Activated CD4-positive, alpha-beta T cell treated with anti-CD3 and anti-CD28 coated beads, Interleukin-2, amount 50 U/mL, for 1 hour (primary cell): Measurements from ENCODE around the gene RRAD.

Experiments used
- DNase-seq: peaks from one replicate; pipeline ENCODE4 v3.0.0-alpha.2; 2020

Gene RRAD

DNA sequence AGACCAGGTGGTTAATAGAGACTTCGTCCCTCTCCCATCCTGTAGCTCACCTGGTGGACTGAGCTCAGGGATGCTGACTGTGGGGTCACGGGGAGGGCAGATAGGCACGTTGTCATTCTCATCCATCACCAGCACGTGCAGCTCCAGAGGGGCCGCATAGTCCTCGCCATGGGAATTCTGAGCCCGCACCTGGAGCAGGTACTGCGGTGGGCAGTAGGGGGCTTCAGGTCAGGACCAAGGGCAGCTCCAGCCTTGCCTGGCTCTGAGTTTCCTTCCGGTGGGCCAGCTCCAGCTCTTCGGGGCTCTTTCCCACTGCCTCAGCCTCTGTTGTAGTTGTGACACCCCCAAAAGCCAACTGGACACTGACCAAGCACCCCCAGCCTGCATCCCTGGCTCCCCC lies 12.3 kb downstream of the RRAD start:
- DNase-seq: no peak

DNA sequence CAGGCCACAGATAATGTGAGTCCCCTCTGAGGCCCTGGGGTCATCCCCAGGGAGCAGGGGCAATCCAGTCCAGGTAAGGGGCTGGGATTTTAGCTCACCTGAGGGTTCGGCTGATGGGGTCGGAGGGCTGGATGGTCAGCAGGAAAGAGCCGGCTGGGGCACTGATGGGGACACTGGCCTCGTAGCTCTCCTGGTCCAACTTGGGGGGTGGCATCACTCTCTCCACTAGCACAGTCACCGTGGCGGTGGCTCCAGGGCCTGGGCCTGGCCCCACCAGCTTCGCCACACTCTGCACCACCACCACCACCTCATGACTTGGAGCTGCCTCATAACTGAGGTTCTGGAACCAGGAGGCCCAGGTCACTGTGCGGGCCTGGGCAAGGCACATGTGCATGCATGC lies 13.5 kb downstream of the RRAD start:
- no peak for DNase-seq

DNA sequence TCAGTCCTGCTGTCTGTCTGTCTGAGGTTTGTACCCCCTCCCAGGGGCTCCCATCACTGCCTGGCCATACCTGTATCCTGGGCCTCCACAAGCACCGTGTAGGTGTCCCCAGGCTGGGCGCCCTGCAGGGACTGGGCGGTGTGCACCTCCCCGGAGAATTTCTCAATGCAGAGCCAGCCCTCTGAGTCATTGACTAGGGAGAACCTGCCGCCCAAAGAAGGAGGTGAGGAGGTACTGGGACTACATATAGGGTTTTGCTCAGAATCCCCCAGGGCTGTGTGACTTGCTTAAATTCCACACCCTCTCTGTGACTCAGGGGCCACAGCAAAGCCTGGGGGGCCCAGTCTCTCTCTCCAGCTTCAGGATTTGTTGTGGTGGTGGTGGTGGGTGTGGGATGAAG lies 14.2 kb downstream of the RRAD start:
- DNase-seq: no peak

DNA sequence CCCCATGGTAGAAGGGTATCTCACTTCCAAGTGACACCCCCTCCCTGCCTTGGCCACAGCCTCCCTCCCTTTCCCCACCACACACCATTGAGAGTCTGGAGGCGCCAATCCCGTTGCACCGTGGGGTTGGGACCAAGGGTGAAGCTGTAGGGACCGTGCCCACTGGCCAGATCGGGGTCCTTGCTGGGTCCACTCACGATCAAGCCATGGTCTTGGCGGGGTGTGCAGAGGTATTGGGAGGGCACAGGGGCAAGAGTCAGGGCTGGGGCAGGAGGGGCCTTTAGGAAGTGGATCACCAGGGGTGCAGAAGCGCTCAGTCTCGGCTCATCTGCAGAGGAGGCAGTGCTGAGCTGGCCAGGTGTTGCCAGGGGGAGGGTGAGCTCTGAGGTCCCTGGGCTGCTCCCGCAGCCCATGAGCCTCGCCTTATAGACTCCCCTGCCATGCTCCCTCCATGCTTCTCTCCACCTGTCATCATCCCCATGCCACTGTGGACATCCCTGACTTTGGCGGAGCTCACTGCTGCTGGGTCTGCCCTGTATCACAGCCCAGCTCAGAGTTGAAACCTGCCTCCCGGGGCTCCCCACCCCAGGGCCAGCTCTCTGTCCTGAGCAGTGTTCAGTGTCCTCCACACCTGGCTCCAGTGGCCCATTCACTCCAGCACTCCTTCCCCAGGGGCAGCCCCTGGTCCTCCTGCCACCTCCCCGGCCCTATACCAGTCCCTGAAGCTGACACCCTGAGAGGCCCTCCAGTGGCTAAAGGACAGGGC lies 15.0 kb downstream of the RRAD start:
- no peak for DNase-seq

DNA sequence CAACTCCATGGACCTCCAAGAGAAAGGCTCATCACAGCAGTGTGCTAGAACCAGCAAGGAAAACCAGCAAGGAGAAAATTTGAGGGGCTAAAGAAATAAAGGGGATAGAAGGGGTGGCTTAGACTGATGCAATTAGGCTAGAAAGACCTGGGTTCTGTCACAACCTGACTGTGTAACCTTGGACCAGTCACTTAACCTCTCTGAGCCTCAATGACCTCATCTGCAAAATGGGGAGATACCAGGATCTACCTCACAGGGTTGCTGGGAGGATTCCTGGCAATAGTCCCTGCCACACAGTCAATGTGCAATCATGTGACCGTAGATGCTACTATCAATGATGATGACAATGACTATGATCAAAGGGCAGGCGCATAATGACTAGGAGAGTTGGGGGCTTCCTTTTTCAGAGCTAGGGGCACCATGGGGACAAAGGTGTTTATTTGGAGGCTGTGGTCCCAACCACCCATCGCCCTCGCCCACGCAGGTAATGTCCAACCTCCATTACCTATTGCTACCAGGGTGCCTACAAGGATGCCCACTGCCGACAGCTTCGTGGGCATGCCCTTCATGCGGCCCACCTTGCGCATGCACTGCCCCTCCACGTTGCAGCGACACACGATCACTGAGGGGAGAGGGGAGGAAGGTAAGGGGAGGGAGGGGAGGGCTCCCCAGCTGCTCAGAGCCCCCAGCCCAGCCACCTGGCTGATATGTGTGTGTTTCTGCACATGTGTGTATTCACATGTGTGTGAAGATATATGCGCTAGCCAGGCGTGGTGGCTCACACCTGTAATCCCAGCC lies 16.4 kb downstream of the RRAD start:
- no peak for DNase-seq

DNA sequence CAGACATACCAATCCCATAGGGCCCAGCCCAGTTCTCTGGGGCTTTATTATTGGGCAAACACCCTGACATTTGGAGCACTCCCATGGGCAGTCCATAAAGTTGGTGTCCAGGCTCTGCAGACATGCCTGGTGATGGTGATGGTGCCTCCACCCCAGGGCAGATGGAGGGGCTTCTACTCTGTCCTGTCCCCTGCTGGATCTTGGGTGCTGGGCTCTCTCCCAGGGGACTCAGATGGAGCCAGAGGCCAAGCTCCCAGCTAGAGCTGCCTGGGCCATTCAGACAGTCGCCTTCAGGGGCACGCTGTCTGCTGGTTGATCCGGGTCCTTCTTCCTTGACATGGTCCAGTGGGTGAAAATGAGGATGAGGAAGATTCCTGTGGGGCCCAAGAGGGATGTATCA lies 17.2 kb downstream of the RRAD start:
- DNase-seq: no peak

DNA sequence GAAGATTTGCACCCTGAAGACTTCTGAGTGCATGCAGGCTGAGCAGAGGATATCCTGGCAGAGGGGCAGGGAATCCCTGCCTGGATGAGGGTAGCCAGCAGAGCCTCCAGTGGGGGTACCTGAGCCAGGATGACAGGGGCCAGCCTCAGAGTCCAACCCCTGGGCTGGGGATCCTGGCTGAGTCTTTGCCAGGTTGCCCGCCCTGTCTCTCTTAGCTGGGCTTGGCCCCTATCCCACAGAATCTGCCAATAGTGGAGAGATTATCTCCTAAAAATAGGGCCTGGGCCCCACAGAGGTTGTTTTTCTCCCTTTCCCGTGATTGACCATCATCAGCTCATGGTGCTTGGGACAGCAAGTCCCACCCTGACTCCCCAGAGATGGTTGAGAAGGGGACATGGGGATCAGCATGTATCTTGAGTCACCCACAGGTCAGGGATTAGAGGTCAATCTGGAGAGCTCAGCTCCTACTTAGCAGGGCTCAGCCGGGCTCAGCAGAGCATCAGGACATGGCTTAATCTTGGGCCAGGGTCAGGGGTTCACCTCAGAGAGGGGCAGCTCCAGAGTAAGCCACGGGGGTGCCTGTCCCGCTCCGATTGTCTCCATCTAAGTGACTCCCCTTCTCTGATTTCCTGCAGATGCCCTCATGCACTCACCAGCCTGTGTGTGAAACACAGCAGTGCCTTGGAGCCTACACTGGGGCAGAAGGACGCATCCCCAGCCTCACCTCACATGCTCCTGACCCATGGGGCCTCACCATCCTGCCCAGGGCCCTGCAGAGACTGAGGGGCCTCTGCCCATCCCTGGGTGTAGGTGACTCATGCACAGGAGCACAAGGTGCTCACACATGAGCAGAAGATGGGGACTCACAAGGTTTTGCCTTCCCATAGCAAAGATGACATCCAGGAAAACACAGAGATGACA lies 18.2 kb downstream of the RRAD start:
- no peak for DNase-seq

DNA sequence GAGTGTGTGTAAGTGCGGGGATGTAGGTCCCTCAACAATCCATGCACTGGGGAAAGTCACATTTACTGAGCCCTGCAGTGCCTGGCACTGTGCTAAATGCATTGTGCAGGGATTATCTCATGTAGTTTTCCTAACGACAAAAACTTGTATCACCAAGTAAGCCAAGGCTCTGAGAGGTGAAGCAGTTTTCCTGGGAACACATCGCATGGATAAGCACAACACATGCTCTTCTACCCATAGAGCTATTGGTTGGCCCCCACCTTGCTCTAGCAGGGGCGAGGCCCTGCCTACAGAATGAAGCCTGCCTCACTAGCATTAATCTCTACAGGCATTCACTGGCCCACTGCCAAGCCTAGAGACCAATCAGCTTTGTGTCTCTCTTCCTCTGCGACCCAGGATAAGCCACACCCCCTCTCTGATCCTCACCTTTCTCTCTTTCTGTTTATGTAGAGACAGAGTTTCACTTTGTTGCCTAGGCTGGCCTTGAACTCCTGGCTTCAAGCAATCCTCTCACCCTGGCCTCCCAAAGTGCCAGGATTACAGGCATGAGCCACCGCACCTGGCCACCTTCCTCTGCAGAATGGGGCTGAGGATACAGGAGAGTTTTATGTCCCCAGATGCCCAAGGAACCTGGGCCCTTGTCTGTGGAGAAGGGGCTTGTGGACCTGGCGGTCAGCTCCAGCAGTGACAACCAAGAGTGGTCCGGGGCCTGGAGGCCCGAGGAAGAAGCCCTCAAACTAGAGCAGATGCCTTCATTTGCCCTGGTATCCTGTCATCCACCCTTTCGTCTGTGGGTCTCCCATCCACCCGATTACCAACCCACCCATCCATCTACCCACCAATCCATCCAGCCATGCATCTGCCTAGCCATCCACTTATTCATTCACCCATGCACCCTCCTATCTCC lies 19.4 kb downstream of the RRAD start:
- peak; percentile 30 for DNase-seq

DNA sequence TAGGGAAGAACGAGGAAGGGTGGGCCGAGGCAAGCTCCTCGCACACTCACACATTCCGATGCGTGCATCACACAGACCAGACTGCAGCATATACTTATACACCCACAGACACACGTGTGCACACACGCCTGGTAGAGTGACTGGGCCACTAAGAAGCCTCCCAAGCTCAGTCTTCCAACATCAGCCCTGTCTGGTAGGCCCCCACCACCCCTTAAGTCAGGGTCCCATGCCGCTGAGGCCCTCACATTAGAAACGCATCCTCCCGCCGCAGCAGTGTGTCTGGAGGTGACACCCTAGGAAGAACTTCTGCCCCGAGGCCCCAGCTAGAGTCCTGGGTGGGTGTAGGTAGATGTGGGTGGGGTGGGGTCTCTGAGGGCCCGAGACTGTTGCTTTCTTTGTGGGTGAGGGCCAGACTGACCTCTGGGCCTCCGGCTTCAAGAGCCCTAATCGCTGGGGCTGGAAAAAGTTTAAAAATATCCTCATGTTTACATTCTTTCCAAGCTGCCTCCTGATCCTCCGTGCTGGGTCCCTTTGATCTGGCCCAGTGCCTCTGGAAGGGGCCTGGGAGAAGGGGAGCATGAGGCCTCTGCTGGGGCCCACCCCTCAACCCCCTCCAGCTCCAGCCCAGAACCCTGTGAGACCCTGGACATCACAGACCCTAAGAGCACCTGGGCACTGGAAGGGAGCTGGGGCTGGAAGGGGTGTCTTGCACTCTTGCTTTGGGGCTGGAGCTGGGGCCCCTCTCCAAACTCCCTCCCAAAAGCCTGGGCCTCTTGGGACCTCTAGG lies 20.3 kb downstream of the RRAD start:
- no peak for DNase-seq

DNA sequence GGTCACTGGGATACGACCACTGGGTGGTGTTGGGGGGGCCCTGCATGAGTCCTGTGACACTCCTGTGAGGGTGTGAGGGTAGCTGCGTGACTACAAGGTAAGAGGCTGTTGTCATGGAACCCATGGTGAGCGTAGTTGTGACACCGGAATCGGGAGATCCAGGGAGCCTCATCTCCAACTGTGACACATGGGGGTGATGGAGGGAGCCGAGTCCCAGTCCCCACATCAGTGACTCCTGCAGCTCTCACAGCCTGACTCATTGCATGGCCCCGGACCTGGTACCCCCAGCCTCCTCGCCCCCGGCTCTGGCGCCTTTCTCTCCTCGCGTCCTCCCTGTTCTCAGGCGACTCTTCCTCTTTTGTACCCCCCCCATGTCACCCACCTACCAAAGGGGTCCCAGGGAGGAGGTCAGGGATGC lies 20.9 kb downstream of the RRAD start:
- DNase-seq: no peak

DNA sequence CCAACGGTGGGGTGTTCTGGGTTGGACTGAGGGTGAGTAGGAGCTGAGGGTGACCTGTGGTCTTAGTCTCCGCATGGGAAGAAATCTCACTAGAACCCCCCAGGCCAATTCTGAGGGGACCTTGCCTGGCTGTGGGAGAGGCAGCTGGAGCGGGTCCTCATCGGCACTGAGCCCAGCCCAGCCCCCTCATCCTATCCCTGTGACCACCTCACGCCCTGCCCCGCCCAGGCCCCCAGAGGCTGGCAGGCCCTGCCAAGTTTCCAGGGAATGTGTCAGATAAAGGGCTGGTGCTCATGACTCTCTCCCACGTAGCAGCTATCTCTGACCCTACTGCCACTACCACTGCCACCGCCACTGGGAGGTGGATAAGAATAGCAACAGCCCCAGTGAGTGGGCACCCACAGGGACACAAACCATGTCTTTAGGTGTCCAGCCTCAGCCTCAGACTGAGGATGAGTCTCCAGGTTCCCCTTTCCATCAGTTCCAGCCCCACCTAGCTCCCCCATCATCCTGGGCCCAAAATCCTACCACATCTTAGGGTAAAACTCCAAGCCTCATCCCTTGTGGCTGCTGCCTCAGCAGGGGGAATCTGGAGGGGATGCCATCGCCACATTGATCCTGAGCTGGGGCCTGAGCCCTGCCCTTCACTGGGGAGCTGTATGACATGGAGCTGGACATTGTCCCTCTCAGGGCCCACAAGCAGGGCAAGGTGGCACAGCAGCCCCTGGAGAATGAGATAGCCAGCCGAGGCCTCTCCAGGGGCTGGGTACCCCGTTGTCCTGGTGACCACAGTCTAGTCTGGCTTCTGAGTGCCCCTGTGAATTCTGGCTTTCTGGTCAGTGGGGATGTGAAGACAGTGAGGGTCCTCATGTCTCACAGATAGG lies 21.5 kb downstream of the RRAD start:
- no peak for DNase-seq

DNA sequence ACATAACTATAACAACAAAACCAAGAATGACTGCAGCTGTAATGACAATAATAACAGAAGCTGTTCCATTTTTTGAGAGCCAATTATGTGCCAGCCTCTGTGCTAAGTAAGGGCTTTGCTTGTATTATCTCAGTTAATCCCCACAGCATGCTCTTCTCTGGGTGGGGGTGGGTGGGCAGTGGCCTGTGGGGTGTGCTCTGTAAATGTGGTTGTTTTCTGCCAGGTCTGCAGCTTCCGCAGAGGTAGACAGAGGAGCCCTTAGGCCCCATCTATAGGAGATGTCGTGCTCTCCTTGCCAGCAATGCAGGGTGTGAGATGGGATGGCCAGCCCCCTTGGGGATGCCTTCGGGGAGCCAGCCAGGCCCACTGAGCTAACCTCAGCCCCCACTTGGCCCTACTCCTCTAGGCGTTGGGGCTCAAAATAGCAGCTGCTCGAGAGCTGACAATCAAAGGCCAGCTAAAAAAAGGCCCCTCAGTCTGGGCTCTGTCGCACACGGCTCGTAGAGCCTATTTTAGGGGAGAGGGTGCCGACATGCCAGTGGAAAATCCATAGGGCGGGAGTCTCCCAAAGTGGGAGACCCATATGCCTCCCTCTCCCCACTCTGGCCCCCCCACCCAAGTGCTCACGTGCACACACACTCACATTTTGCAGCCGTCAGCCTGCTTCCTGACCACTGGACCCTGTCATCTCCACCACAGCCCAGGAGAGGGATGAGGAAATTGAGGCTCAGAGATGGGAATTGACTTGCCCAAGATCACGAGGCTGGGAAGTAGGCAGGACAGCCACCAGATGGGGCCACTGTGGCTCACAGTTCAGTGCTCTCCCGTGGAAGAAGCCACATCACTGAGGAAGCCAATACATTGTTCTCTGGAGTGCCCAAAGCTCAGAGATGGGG lies 22.4 kb downstream of the RRAD start:
- no peak for DNase-seq

DNA sequence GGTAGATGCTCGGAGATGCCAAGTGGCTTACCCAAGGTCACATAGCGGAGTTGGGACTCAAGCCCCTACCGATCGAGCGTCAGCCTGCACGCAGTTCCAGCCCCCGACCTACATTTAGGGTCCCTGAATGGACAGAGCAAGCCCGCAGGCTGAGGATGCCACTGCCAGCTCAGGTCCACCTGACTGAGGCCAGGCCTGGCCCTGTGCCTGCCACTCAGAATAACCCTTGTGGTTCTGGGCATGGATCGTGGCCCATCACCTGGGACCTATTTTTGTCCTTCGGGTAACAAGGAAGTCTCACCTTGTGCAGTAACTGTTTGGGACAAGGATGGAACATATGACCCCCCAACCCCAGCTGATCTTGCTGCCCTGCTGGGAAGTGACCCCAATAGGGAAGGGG lies 23.7 kb downstream of the RRAD start:
- no peak for DNase-seq

DNA sequence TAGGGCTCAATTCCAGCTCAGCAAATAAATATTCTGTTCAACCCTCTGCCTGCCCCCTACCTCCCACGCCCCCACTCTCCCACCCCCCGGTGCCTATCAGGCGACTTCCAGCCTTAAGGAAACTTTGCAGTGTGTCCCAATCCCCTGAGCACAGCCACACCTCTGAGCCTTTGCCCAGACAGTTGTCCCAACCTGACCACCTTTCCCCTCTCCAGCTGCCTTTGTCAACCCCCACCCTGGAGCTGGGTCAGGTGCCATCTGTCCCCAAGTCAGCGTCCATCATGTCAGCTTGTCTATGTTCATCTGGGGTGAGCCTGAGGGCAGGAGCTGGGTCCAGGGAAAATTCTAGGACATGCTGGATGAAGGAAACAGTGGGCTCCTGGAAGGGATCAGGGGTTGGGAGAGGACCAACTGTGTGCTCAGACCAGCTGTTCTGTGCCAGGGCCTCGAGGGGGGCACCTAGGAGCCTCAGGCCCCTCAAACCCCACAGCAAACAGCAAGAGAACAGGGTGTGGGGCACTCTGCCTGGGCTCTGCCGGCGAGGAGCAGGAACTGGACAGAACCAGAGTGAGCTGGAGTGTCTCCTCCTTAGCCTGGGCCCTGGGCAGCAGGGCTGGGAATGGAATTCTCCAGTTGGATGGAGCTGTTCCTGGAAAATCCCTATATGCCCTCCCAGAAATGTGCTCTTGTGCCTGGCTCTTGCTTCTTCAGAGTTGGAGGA lies 24.5 kb downstream of the RRAD start:
- DNase-seq: no peak

DNA sequence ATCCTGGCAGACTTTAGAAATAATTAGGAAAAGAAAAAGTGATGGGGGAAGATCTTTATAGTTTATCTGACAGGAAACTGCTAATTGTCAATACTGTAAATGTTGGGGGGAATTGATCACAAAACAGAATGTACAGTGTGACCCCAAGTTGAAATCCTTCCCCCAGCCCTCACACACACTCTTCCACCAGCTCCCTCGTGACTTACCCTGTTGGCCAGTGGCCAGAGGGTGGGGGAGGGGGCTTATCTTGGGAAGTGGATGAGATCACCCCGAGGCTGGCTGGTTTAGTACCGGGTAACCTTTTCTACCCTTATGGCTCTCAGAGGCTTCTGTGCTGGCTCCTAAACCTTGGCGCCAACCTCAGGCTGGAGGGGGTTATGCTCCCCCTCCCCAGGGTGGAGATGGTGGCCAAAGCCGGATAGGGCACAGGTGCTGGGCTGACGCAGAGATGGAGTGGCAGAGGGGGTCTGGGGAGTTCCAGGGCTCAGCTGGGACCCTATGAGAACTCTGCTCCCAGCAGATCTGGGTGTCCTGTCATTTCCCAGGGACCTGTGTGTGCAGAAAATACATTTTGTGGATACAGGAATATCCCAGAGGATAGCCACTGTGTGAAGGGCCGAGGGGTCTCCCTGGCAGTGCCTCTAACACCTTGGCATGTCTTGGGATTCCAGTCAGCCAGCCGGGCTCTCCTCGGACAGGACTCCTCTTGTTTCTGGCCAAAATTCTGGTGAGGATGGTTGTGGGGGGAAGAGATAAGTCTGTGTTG lies 25.2 kb downstream of the RRAD start:
- no peak for DNase-seq

DNA sequence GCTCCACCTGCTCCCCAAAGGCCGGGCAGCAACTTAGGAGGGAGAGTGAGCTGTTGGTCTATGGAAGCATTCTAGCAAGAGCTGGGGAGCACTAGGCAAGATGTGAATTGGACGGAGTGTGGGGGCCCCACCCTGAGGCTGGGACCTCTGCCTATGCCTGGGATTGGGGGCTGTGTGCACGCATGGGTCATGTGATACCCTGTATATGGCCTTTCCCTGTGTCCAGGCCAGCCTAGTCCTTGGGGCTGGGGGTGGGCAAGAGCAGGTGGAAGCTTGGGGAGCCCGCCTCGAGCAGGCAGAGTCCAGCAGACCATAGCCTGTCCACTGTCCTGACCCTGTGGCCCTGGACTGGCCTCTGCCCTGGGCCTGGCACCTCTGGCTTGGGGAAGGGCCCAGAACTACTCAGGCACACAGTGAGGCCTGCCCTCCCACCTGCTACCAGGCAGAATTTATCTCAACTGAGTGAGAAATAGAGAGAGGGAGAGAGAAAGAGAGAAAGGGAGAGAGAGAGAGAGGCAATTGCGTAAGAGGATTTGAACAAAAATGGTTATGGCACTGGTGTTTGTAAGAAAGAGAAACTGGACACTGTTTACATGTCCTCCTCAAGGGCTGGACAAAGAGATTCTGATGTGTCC lies 25.9 kb downstream of the RRAD start:
- no peak for DNase-seq

DNA sequence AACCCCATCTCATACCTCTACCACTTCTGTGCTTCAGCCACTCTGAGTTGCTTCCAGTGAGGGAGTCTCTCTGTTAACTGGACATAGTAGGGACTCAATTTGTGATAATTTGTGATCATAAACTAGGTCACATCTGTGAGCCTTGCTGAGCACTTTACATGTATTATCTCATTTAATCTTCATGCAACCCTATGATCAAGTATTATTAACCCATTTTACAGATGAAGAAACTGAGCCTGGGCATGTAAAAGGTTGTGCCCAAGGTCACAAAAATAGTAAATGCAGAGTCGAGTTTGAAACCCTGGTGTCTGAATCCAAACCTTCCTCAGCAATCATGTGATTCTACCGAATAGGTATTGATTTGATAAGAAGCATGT lies 26.4 kb downstream of the RRAD start:
- DNase-seq: no peak
